PC-3 (cell line): Measurements from ENCODE around the gene IQCK. TPM values are rescaled to one million over a fixed set of nuclear protein-coding genes. Genes with fewer than 3 reads are reported as not detected.

Experiments used
- ATAC-seq: fragments of 200-7000 bp; cut with Tn5 transposase; 2 replicates; pipeline ENCODE4 v1.9.1; 2020; ENCODE audit warnings: mild to moderate bottlenecking, moderate library complexity
- BruUV-seq: library from RNA; stranded (reverse); fragments of 400-500 nt; replicated peaks from 2 replicates; lab custom pipeline; 2021; lab: Mats Ljungman, UMichigan
- CTCF ChIA-PET: fragments of 300-600 bp; sonication (Branson Sonifier 250); formaldehyde crosslinking; loops from one replicate; lab custom pipeline; 2022; ENCODE audit warnings: antibody characterized with exemption; lab: Charles Lee
- POLR2A ChIA-PET: fragments of 300-600 bp; sonication (Branson Sonifier 250); formaldehyde crosslinking; loops from one replicate; lab custom pipeline; 2022; ENCODE audit warnings: antibody characterized with exemption; ENCODE audit not compliant: unreplicated experiment; lab: Charles Lee
- DNase-seq: peaks from one replicate; pipeline ENCODE4 v3.0.0-alpha.2; 2015
- H2AFZ ChIP-seq: fragments of 300-600 bp; sonication (generic); 2 replicates; pipeline ENCODE4 v1.6.0; 2016; ENCODE audit warnings: antibody characterized with exemption, low read length
- H3F3A ChIP-seq: fragments of 300-600 bp; sonication (generic); one replicate; pipeline ENCODE4 v1.6.0; 2017; ENCODE audit warnings: antibody characterized with exemption, low read length, control low read depth, mild to moderate bottlenecking; ENCODE audit not compliant: unreplicated experiment
- H3K27ac ChIP-seq: fragments of 300-600 bp; sonication (generic); 2 replicates; pipeline ENCODE4 v1.5.1; 2016; ENCODE audit warnings: mild to moderate bottlenecking, low read length
- H3K27me3 ChIP-seq: fragments of 300-600 bp; sonication (generic); 2 replicates; pipeline ENCODE4 v1.6.1; 2016; ENCODE audit warnings: low read length, mixed read lengths
- H3K36me3 ChIP-seq: fragments of 300-600 bp; sonication (generic); 2 replicates; pipeline ENCODE4 v1.6.1; 2016; ENCODE audit warnings: low read depth, mixed run types, low read length, mixed read lengths
- H3K4me1 ChIP-seq: fragments of 300-600 bp; sonication (generic); 2 replicates; pipeline ENCODE4 v1.5.1; 2016; ENCODE audit warnings: low read length; ENCODE audit not compliant: insufficient read depth
- H3K4me2 ChIP-seq: fragments of 300-600 bp; sonication (generic); 2 replicates; pipeline ENCODE4 v1.6.0; 2016; ENCODE audit warnings: low read length
- H3K4me3 ChIP-seq: fragments of 300-600 bp; sonication (generic); 2 replicates; pipeline ENCODE4 v1.5.1; 2016; ENCODE audit warnings: mild to moderate bottlenecking, low read length, mixed read lengths
- H3K79me2 ChIP-seq: fragments of 300-600 bp; sonication (generic); 2 replicates; pipeline ENCODE4 v1.6.1; 2017; ENCODE audit warnings: low read length, mixed read lengths
- H3K9ac ChIP-seq: fragments of 300-600 bp; sonication (generic); 2 replicates; pipeline ENCODE4 v1.6.0; 2016; ENCODE audit warnings: mild to moderate bottlenecking, low read length
- H3K9me2 ChIP-seq: fragments of 300-600 bp; sonication (generic); replicated peaks from 2 replicates; pipeline ENCODE4 v1.6.1; 2016; ENCODE audit warnings: mixed run types, low read length, mixed read lengths
- H3K9me3 ChIP-seq: fragments of 300-600 bp; sonication (generic); 2 replicates; pipeline ENCODE4 v1.6.1; 2016; ENCODE audit warnings: low read length, mixed read lengths
- H4K20me1 ChIP-seq: fragments of 300-600 bp; sonication (generic); 2 replicates; pipeline ENCODE4 v1.6.1; 2016; ENCODE audit warnings: low read length, mixed read lengths
- EZH2 ChIP-seq: fragments of 300-600 bp; sonication (generic); IDR thresholded peaks from one replicate; pipeline ENCODE4 v1.6.1; 2017; ENCODE audit warnings: antibody characterized with exemption, mild to moderate bottlenecking, low read length; ENCODE audit not compliant: unreplicated experiment
- EZH2phosphoT487 ChIP-seq: fragments of 300-600 bp; sonication (generic); IDR thresholded peaks from 2 replicates; pipeline ENCODE4 v1.6.1; 2018; ENCODE audit warnings: mild to moderate bottlenecking, antibody characterized with exemption, low read length, borderline replicate concordance
- intact Hi-C: fragments of 100-400 bp; cut with micrococcal nuclease; formaldehyde crosslinking; loops from 2 replicates; pipeline ENCODE4 v1.9.0; 2023
- total RNA-seq: library from RNA; depleted of rRNA; stranded (reverse); fragments of >200 nt; gene quantifications from 2 replicates; pipeline ENCODE4 v1.2.3, GENCODE V29; 2014
- TF ChIP-seq, protein P1 (sequence below): fragments of 300-600 bp; sonication (generic); conservative IDR thresholded peaks from 2 replicates; pipeline ENCODE4 v1.5.1; 2017; ENCODE audit warnings: antibody characterized with exemption, low read depth, mild to moderate bottlenecking, low read length

IQCK gene
- total RNA-seq, 1 experiment from 2014 or later, result 8.9 TPM

DNA sequence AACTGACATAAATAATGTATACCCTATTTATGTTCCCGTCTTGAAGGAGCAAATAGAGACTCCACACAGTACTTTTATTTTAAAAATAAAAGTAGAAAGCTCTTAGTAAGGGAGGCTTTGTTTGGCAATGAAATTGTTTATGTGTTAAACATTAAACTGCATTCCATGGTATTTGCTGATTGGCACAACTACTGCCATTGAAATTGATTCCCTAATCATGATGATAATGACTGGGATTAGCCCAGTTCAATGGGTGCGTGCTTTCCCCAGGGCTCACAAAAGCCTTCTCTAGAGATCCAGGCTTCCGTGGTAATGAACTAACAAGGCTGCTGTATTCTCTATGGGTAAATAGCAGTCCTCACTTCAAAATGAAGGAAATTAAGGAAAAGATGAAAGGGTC is 99.1 kb downstream of the IQCK start:
- TF ChIP-seq EZH2 (no peak), EZH2phosphoT487 (no peak)
- TF ChIP-seq, protein P1, sequence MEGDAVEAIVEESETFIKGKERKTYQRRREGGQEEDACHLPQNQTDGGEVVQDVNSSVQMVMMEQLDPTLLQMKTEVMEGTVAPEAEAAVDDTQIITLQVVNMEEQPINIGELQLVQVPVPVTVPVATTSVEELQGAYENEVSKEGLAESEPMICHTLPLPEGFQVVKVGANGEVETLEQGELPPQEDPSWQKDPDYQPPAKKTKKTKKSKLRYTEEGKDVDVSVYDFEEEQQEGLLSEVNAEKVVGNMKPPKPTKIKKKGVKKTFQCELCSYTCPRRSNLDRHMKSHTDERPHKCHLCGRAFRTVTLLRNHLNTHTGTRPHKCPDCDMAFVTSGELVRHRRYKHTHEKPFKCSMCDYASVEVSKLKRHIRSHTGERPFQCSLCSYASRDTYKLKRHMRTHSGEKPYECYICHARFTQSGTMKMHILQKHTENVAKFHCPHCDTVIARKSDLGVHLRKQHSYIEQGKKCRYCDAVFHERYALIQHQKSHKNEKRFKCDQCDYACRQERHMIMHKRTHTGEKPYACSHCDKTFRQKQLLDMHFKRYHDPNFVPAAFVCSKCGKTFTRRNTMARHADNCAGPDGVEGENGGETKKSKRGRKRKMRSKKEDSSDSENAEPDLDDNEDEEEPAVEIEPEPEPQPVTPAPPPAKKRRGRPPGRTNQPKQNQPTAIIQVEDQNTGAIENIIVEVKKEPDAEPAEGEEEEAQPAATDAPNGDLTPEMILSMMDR, result no peak
- Histone ChIP-seq H3K27ac (no peak overlapping the region), H4K20me1 (no peaks in the 10 kb centered on the region), H3K9me3 (no peaks in the 10 kb centered on the region), H3F3A (no peaks in the 10 kb centered on the region), H3K9me2 (no peaks in the 10 kb centered on the region), H2AFZ (no peak overlapping the region), H3K9ac (no peak overlapping the region), H3K4me2 (no peak overlapping the region), H3K79me2 (no peaks in the 10 kb centered on the region), H3K4me3 (no peak overlapping the region), H3K27me3 (no peaks in the 10 kb centered on the region), H3K4me1 (peaks cover 4% of the 10 kb centered on the region), H3K36me3 (no peaks in the 10 kb centered on the region)
- CTCF ChIA-PET, result no interaction called here
- BruUV-seq, result no TSS peak
- ATAC-seq, result no peak
- POLR2A ChIA-PET, result no interaction called here
- DNase-seq, result no peak
- intact Hi-C loops, result no loop called here

DNA sequence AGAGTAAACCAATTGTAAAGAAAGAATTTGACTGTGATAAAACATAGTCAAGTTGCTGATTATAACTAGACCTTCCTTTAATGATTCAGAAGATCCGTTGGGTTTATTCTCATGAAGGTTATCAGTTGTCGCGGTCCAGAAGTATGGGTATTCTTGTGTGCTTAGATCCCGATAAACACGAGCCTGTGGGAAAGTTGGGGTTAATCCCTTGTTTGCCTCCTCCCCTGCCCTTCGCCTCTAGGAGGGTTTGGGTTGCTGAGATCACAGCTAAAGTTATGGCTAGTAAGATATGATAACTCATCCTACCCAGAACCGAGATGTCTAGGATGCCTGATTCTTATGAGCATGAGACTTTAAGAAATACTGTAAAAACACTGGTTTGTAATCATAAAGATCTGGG is 99.8 kb downstream of the IQCK start:
- no peak overlapping the region for H2AFZ ChIP-seq
- TF ChIP-seq EZH2, result no peak
- TF ChIP-seq, protein P1, result no peak
- no peak for TF ChIP-seq EZH2phosphoT487
- BruUV-seq, result no TSS peak
- H3K36me3 ChIP-seq, result no peaks in the 10 kb centered on the region
- H3K9ac ChIP-seq, result no peak overlapping the region
- no peak for ATAC-seq
- no peaks in the 10 kb centered on the region for H3F3A ChIP-seq
- H3K9me3 ChIP-seq, result no peaks in the 10 kb centered on the region
- H3K27me3 ChIP-seq, result no peaks in the 10 kb centered on the region
- intact Hi-C loops, result no loop called here
- POLR2A ChIA-PET, result no interaction called here
- no peaks in the 10 kb centered on the region for H3K79me2 ChIP-seq
- no peaks in the 10 kb centered on the region for H3K4me1 ChIP-seq
- DNase-seq, result no peak
- H3K4me2 ChIP-seq, result no peak overlapping the region
- CTCF ChIA-PET, result no interaction called here
- no peak overlapping the region for H3K27ac ChIP-seq
- H3K4me3 ChIP-seq, result no peak overlapping the region
- H3K9me2 ChIP-seq, result no peaks in the 10 kb centered on the region
- H4K20me1 ChIP-seq, result no peaks in the 10 kb centered on the region

DNA sequence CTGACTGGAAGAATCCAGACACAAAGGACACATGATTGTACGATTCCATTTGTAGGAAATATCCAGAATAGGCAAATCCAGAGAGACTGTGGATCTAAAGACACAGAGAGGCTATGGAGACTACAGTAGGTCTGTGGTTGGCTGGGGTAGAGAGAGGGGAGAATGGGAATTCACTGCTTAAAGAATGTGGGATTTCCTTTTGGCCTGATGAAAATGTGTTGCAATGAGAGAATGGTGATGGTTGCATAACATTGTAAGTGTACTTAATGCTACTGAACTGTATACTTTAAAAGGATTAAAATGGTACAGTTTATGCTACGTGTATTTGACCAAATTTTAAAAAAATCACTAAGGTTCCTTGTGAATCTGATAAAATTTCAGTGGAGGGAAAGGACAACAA is 104.5 kb downstream of the IQCK start:
- BruUV-seq, result no TSS peak
- Histone ChIP-seq H3K9me2 (no peaks in the 10 kb centered on the region), H3K9me3 (no peaks in the 10 kb centered on the region), H3K36me3 (no peaks in the 10 kb centered on the region), H3K79me2 (no peaks in the 10 kb centered on the region), H3K4me2 (no peak overlapping the region), H4K20me1 (no peaks in the 10 kb centered on the region), H3K27me3 (no peaks in the 10 kb centered on the region), H3K27ac (no peak overlapping the region), H3F3A (no peaks in the 10 kb centered on the region), H3K9ac (no peak overlapping the region), H3K4me3 (no peak overlapping the region), H3K4me1 (no peaks in the 10 kb centered on the region), H2AFZ (no peak overlapping the region)
- no peak for TF ChIP-seq EZH2phosphoT487
- TF ChIP-seq, protein P1, result no peak
- ATAC-seq (no peak), DNase-seq (no peak)
- CTCF ChIA-PET, result no interaction called here
- POLR2A ChIA-PET, result no interaction called here
- intact Hi-C loops, result no loop called here
